ENCODE measurements around the gene P2RX3.

DNA sequence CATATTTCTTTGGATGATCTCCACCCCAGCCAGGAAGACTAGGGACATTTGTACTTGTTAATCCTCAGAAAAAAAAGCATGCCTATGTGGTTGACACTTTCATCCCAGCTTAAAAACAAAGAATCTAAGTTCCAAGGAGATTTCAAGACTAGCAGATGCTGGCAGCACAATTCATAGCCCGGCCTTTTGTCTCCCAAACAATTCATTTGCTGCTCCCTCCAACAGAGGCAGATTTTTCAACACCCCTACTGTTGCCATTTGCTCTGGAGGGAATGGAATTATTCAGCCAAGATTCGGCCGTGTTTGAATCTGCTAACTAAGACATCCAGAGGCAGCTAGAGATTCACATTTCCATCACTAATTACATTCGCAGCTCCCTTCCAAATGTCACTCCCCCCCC lies 15.3 kb downstream of the P2RX3 start:
- TF ChIP-seq, protein P1, sequence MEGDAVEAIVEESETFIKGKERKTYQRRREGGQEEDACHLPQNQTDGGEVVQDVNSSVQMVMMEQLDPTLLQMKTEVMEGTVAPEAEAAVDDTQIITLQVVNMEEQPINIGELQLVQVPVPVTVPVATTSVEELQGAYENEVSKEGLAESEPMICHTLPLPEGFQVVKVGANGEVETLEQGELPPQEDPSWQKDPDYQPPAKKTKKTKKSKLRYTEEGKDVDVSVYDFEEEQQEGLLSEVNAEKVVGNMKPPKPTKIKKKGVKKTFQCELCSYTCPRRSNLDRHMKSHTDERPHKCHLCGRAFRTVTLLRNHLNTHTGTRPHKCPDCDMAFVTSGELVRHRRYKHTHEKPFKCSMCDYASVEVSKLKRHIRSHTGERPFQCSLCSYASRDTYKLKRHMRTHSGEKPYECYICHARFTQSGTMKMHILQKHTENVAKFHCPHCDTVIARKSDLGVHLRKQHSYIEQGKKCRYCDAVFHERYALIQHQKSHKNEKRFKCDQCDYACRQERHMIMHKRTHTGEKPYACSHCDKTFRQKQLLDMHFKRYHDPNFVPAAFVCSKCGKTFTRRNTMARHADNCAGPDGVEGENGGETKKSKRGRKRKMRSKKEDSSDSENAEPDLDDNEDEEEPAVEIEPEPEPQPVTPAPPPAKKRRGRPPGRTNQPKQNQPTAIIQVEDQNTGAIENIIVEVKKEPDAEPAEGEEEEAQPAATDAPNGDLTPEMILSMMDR (IDR thresholded peaks at IDR 0.05) = no peak
- no peak for TF ChIP-seq EP300 (IDR thresholded peaks at IDR 0.05; ENCODE audit: low read depth)

Data from transverse colon (tissue), 3 donors.